ENCODE results near the gene ZNF487. TPM values are rescaled to one million over a fixed set of nuclear protein-coding genes. Genes with fewer than 3 reads are reported as not detected.
"Not testable (repeated sequence)": the region's sequence is repeated elsewhere in the genome, so short reads cannot be mapped to it uniquely, and the experiment has no call there.

Gene ZNF487
- polyA plus RNA-seq, 1 donor from 2014 or later: 6.1 TPM

GRCh38 chr10:43411536-43411935 is 25.4 kb upstream of the ZNF487 start:
- Mint-ChIP-seq H3K36me3 (no peaks in the 10 kb centered on the region), H3K4me1 (peaks cover 3 to 19% (median 7%) of the 10 kb centered on the region in 3 donors), H3K27ac (peak overlapping the region in 1 of 3 donors; percentile 99), H3K9me3 (no peaks in the 10 kb centered on the region), H3K27me3 (no peaks in the 10 kb centered on the region), H3K4me3 (peak overlapping the region in 2 of 4 donors; percentile 22 to 98)

- no peak overlapping the region for H3K4me3 Mint-ChIP-seq
- no peaks in the 10 kb centered on the region for H3K27me3 Mint-ChIP-seq
- H3K9me3 Mint-ChIP-seq: no peaks in the 10 kb centered on the region
- H3K4me1 Mint-ChIP-seq: peaks cover 11 to 22% (median 17%) of the 10 kb centered on the region in 3 donors
- no peaks in the 10 kb centered on the region for H3K36me3 Mint-ChIP-seq
- H3K27ac Mint-ChIP-seq: no peak overlapping the region
These were observed 21.4 kb upstream of the ZNF487 start for GRCh38 chr10:43415544-43415943.

- Mint-ChIP-seq H3K27ac (peak overlapping the region; percentile 91 to 96 (median 93)), H3K9me3 (no peaks in the 10 kb centered on the region), H3K27me3 (no peaks in the 10 kb centered on the region), H3K36me3 (no peaks in the 10 kb centered on the region), H3K4me1 (peaks cover 18 to 30% (median 24%) of the 10 kb centered on the region in 3 donors), H3K4me3 (peak overlapping the region; percentile 56 to 91 (median 70))
These were observed 18.8 kb upstream of the ZNF487 start for GRCh38 chr10:43417950-43418768.

GRCh38 chr10:43419997-43420368 is 16.9 kb upstream of the ZNF487 start:
- no peaks in the 10 kb centered on the region for H3K9me3 Mint-ChIP-seq
- H3K36me3 Mint-ChIP-seq: no peaks in the 10 kb centered on the region
- peak overlapping the region; percentile 91 to 96 (median 92) for H3K27ac Mint-ChIP-seq
- H3K4me3 Mint-ChIP-seq: peak overlapping the region; percentile 65 to 97 (median 80)
- peaks cover 18 to 32% (median 24%) of the 10 kb centered on the region in 3 donors for H3K4me1 Mint-ChIP-seq
- H3K27me3 Mint-ChIP-seq: no peaks in the 10 kb centered on the region

GRCh38 chr10:43420369-43421200 is 16.3 kb upstream of the ZNF487 start:
- Mint-ChIP-seq H3K36me3 (no peaks in the 10 kb centered on the region), H3K4me3 (peak overlapping the region; percentile 92 to 97 (median 96)), H3K27ac (peak overlapping the region; percentile 91 to 98 (median 96)), H3K4me1 (peaks cover 18 to 32% (median 24%) of the 10 kb centered on the region in 3 donors), H3K27me3 (no peaks in the 10 kb centered on the region), H3K9me3 (no peaks in the 10 kb centered on the region)

GRCh38 chr10:43421201-43421507 is 15.8 kb upstream of the ZNF487 start:
- Mint-ChIP-seq H3K36me3 (no peaks in the 10 kb centered on the region), H3K27ac (peak overlapping the region; percentile 91 to 98 (median 96)), H3K4me3 (peak overlapping the region; percentile 92 to 97 (median 96)), H3K4me1 (peaks cover 18 to 32% (median 24%) of the 10 kb centered on the region in 3 donors), H3K9me3 (no peaks in the 10 kb centered on the region), H3K27me3 (no peaks in the 10 kb centered on the region)

GRCh38 chr10:43421519-43421918 is 15.4 kb upstream of the ZNF487 start:
- Mint-ChIP-seq H3K27ac (peak overlapping the region in 2 of 3 donors; percentile 43 to 67), H3K36me3 (no peaks in the 10 kb centered on the region), H3K4me3 (peak overlapping the region; percentile 24 to 97 (median 56)), H3K4me1 (peaks cover 18 to 32% (median 24%) of the 10 kb centered on the region in 3 donors), H3K9me3 (no peaks in the 10 kb centered on the region), H3K27me3 (no peaks in the 10 kb centered on the region)

GRCh38 chr10:43421944-43422343 is 15.0 kb upstream of the ZNF487 start:
- H3K4me3 Mint-ChIP-seq: peak overlapping the region in 1 of 4 donors; percentile 97
- H3K27ac Mint-ChIP-seq: peak overlapping the region in 1 of 3 donors; percentile 43
- H3K9me3 Mint-ChIP-seq, H3K27me3 Mint-ChIP-seq, H3K36me3 Mint-ChIP-seq: not testable (repeated sequence)
- H3K4me1 Mint-ChIP-seq: peaks cover 18 to 32% (median 24%) of the 10 kb centered on the region in 3 donors

- Mint-ChIP-seq H3K4me3 (peak overlapping the region in 1 of 4 donors; percentile 35), H3K27ac (no peak overlapping the region), H3K4me1 (peaks cover 15 to 26% (median 17%) of the 10 kb centered on the region in 3 donors), H3K36me3 (no peaks in the 10 kb centered on the region), H3K27me3 (no peaks in the 10 kb centered on the region), H3K9me3 (no peaks in the 10 kb centered on the region)
These were observed 12.5 kb upstream of the ZNF487 start for GRCh38 chr10:43424416-43424815.

GRCh38 chr10:43426476-43426875 is 10.4 kb upstream of the ZNF487 start:
- H3K36me3 Mint-ChIP-seq, H3K4me3 Mint-ChIP-seq, H3K27ac Mint-ChIP-seq, H3K27me3 Mint-ChIP-seq, H3K9me3 Mint-ChIP-seq: not testable (repeated sequence)
- H3K4me1 Mint-ChIP-seq: peaks cover 9 to 20% (median 9%) of the 10 kb centered on the region in 3 donors

- Mint-ChIP-seq H3K9me3 (no peaks in the 10 kb centered on the region), H3K4me1 (peaks cover 7 to 15% (median 9%) of the 10 kb centered on the region in 3 donors), H3K4me3 (peak overlapping the region; percentile 52 to 84 (median 70)), H3K36me3 (peaks cover 3% of the 10 kb centered on the region), H3K27ac (peak overlapping the region; percentile 86 to 95 (median 93)), H3K27me3 (no peaks in the 10 kb centered on the region)
These were observed 9.6 kb upstream of the ZNF487 start for GRCh38 chr10:43427166-43427825.

GRCh38 chr10:43430926-43431663 is 5.8 kb upstream of the ZNF487 start:
- H3K4me1 Mint-ChIP-seq: peaks cover 9 to 16% (median 11%) of the 10 kb centered on the region in 3 donors
- no peaks in the 10 kb centered on the region for H3K9me3 Mint-ChIP-seq
- H3K36me3 Mint-ChIP-seq: peaks cover 3% of the 10 kb centered on the region
- H3K4me3 Mint-ChIP-seq: peak overlapping the region in 1 of 4 donors; percentile 6
- peak overlapping the region in 1 of 3 donors; percentile 30 for H3K27ac Mint-ChIP-seq
- no peaks in the 10 kb centered on the region for H3K27me3 Mint-ChIP-seq

- Mint-ChIP-seq H3K4me1 (peaks cover 16 to 26% (median 26%) of the 10 kb centered on the region in 3 donors), H3K27ac (peak overlapping the region; percentile 99), H3K4me3 (peak overlapping the region; percentile 97 to 100 (median 100)), H3K27me3 (no peaks in the 10 kb centered on the region), H3K36me3 (peaks cover 2% of the 10 kb centered on the region), H3K9me3 (no peaks in the 10 kb centered on the region)
These were observed 395 bp downstream of the ZNF487 start for GRCh38 chr10:43437141-43437870.

Measured in IgD-negative memory B cell (primary cell).